ENCODE measurements around the gene OCRL. TPM values are rescaled to one million over a fixed set of nuclear protein-coding genes. Genes with fewer than 3 reads are reported as not detected.
A peak's percentile ranks its signal among the peaks of the same experiment; 100 is the strongest.

OCRL gene
- total RNA-seq (2014; rRNA removed; shearing (Covaris generic)) = 5.6 and 8.9 TPM in 2 replicates

GRCh38 chrX:129540068-129540653, at the start of gene OCRL:
Gene OCRL, plus strand, starts transcription at chrX:129540259. Its CDS starts 181 bp downstream, at chrX:129540440.
- DNase-seq (ENCODE audit: low read depth) = peak; percentile 66

- no peak for DNase-seq (ENCODE audit: low read depth)
Observed at GRCh38 chrX:129490330-129490729, 49.7 kb upstream of the OCRL start.

- peak; percentile 11 for DNase-seq (ENCODE audit: low read depth)
Observed at GRCh38 chrX:129493643-129494042, 46.4 kb upstream of the OCRL start.

- no peak for DNase-seq (ENCODE audit: low read depth)
Observed at GRCh38 chrX:129494887-129495286, 45.2 kb upstream of the OCRL start.

GRCh38 chrX:129495900-129496299, 44.2 kb upstream of the OCRL start:
- no peak for DNase-seq (ENCODE audit: low read depth)

- no peak for DNase-seq (ENCODE audit: low read depth)
Observed at GRCh38 chrX:129496625-129497024, 43.4 kb upstream of the OCRL start.

GRCh38 chrX:129497146-129497843, 42.8 kb upstream of the OCRL start:
- no peak for DNase-seq (ENCODE audit: low read depth)

- no peak for DNase-seq (ENCODE audit: low read depth)
Observed at GRCh38 chrX:129510331-129510730, 29.7 kb upstream of the OCRL start.

- no peak for DNase-seq (ENCODE audit: low read depth)
Observed at GRCh38 chrX:129511689-129512088, 28.4 kb upstream of the OCRL start.

- DNase-seq (ENCODE audit: low read depth) = no peak
Observed at GRCh38 chrX:129512409-129512808, 27.6 kb upstream of the OCRL start.

GRCh38 chrX:129516402-129516801, 23.7 kb upstream of the OCRL start:
- no peak for DNase-seq (ENCODE audit: low read depth)

- DNase-seq (ENCODE audit: low read depth) = no peak
Observed at GRCh38 chrX:129520151-129520550, 19.9 kb upstream of the OCRL start.

GRCh38 chrX:129522184-129523078, 17.6 kb upstream of the OCRL start:
- DNase-seq (ENCODE audit: low read depth) = peak; percentile 69

- peak; percentile 49 for DNase-seq (ENCODE audit: low read depth)
Observed at GRCh38 chrX:129523079-129523911, 16.8 kb upstream of the OCRL start, which contains the start of gene SMARCA1. Gene SMARCA1, minus strand, starts transcription at chrX:129523490. Its CDS starts 120 bp downstream, at chrX:129523370.

- no peak for DNase-seq (ENCODE audit: low read depth)
Observed at GRCh38 chrX:129524250-129524850, 15.7 kb upstream of the OCRL start.

- DNase-seq (ENCODE audit: low read depth) = no peak
Observed at GRCh38 chrX:129525162-129525561, 14.9 kb upstream of the OCRL start.

GRCh38 chrX:129525896-129526295, 14.2 kb upstream of the OCRL start:
- no peak for DNase-seq (ENCODE audit: low read depth)

- DNase-seq (ENCODE audit: low read depth) = no peak
Observed at GRCh38 chrX:129529685-129530281, 10.3 kb upstream of the OCRL start.

- no peak for DNase-seq (ENCODE audit: low read depth)
Observed at GRCh38 chrX:129530410-129530809, 9.6 kb upstream of the OCRL start.

- no peak for DNase-seq (ENCODE audit: low read depth)
Observed at GRCh38 chrX:129531132-129531531, 8.9 kb upstream of the OCRL start.
